GM18873 (cell line): ENCODE results near the gene PEAR1.

Experiments
- ATAC-seq: cut with Tn5 transposase; IDR thresholded peaks from one replicate; pipeline ENCODE4 v1.9.1; 2021; ENCODE audit warnings: mild to moderate bottlenecking, moderate library complexity, moderate number of reproducible peaks; ENCODE audit not compliant: unreplicated experiment, low FRiP score

Gene PEAR1

DNA sequence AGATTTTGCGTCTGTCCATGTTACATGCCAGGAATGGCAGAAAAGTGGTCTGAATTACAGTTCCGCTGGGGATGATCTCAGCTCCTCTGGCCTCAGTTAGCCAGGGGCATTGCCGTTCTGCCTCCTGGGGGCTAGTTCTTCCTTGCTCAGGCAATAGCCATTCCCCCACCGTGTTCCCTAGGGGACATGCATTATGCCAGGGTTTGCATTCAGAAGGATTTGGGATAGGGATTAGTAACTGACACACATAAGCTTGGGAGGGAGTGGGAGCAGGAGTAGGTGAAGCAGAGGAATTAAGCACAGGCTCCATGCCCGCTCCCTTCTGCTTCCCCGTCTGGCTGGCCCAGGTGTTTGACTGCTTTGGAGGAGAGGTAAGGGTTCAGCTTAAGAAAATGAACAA, 39.6 kb downstream of the PEAR1 start:
- no peak for ATAC-seq

- ATAC-seq: no peak
Measured at GRCh38 chr1:156935505-156936128, 42.1 kb downstream of the PEAR1 start.

GRCh38 chr1:156936191-156936590, 42.7 kb downstream of the PEAR1 start:
- ATAC-seq: no peak

- no peak for ATAC-seq
Measured at GRCh38 chr1:156936721-156937220, 43.3 kb downstream of the PEAR1 start.

GRCh38 chr1:156937883-156938282, 44.4 kb downstream of the PEAR1 start:
- ATAC-seq: no peak

DNA sequence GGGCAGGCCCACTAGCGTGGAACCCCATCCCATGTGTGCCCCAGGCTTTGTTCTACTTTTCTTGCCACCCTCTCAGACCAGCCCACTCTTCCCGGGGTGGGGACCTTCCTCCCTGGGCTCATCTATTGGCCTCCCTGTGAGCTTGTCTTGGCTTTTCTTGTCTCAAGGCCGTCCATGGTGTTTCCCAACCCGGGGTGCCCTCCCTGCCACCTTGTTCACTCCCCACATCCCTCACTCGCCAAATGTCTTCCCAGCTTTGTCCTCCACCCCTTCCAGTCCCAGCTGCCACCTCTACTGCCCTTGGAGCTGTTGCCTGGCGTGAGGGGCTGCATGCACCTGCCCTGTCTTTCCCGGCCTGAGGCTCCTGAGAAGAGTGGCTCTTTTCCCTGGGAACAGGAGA, 45.3 kb downstream of the PEAR1 start:
- no peak for ATAC-seq

DNA sequence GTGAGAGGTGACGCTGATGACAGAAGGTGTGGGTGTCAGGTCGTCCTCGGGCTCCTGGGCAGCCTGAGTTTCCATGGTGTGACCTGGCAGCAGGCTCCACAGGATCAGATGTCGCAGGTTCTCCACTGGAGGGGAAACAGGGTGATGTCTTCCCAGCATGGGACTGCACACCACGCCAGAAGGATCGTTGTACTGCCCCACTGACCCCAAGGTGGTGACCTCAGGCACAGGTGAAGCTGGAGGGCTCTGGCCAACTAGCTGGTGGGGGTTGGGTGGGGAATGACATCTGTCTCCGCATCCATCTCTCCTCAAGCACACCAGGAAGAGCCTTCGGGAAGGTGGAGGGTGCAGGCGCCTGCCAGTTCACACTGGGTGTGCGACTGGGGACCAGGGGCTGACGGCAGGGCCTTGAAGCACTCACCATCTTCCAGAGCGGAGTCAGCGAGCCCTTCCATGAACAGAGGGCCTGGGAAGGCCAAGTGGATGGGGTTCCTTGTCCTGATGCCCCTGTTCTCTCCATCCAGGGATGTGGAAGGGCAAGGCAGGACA, 46.3 kb downstream of the PEAR1 start:
- no peak for ATAC-seq

DNA sequence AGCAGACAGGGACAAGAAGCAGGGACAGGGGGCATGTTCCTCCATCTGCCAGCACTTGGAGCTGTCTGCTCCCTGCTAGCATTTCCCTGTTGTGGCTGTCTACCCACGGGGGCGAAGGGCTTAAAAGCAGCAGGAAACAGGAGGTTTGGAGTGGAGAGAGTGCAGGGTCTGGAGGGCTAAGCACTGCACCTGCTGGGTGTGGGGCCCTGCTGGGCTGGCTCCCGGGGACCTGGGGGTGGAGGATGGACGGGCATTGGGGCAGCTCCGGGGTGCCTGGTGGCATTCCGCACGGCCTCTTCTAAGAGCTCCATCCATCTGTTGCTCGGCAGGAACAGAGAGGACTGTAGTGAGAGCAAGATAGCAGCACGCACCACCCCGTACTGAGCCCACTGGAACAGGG, 48.2 kb downstream of the PEAR1 start:
- no peak for ATAC-seq

DNA sequence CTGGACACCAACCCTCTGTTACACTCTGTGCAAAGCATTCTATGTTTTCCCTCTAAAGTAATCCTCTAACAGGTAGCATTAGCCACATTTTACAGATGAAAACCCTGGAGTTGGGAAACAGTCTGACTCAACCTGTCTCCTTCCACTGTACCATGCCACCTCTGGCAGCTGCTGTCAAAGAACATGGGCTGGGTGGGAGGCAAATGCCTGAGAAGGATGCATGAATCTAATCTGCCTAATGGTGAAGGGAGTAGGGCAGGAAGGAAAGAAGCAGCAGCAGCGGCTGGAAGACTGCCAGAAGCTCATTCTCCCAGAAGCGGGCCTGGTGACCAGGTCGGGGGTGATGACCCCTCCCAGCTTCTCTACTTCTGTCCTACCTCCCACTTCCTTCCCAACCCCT, 48.7 kb downstream of the PEAR1 start:
- no peak for ATAC-seq

DNA sequence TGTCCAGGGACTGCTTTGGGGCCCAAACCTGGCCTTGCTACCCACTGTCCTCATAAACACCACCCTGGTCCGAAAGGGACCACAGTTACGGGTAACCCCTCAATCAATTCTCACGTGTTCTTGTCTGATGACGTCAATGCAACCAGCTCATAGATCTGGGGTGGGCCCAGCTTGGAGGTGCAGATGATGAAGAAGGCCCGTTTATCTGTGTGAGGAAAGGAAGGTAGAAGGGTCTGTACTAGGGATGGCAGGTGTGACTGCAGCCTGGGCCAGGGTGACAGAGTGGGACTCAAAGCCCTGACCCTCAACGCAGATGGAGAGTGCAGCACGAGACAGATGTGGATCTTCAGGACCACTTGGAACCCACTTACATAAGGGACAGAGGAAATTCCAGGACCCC, 49.1 kb downstream of the PEAR1 start:
- no peak for ATAC-seq

DNA sequence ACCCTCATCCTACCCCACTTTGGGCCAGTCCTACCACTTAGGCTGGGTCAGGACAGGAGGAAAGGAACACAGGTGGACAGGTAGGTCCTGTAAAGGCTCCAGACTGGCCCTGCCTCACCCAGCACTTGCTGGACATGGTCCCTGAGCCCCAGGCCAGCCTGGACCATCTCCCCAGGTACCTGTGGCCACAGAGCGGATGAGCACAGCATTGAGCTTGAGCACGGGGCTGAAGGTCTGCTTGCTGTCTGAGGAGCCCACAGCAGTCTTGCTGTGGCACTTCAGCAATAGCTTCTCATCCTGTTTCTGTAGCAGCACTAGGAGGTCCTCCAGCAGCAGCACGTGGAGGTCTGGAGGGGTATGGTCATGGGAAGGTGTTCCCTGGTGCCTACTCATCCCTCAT, 50.2 kb downstream of the PEAR1 start:
- ATAC-seq: no peak

GRCh38 chr1:156944268-156944667, 50.8 kb downstream of the PEAR1 start:
- ATAC-seq: no peak

GRCh38 chr1:156944848-156945247, 51.3 kb downstream of the PEAR1 start:
- no peak for ATAC-seq

DNA sequence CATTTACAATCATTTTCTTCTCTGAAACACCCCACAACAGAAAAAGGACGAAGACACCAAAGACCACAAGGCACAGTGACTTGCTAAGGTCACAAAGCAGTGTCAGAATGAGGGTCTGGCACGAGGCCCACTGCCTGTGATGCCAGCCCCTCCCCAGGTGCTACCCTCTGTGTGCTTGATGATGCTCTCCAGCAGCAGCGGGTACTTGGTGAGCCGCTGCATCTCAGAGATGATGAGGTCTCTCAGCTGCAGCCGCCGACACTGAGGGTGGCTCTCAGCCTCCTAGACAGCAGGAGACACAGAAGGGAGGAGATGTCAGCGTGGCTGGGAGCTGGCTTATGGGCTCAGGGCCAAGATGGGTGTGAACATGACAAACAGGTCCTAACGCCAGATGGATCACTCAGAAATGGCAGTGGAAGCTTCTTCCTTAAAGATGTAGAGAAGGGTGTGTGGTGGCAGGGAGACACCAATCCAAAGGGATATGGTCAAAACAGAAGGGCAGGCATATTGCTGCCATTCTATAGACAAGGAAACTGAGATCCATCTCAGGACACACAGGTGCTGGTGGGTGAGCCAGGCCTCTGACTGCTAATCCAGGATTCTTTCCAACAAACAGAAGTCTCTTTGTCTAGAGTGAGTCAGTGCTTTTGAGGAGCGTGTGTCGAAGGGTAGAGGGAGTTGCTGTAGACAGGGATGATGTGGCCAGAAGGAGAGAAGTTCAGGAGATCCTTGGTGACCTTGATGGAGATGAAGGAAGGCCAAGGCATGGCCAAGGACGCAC, 52.6 kb downstream of the PEAR1 start:
- ATAC-seq: no peak

GRCh38 chr1:156947127-156947526, 53.6 kb downstream of the PEAR1 start:
- no peak for ATAC-seq

DNA sequence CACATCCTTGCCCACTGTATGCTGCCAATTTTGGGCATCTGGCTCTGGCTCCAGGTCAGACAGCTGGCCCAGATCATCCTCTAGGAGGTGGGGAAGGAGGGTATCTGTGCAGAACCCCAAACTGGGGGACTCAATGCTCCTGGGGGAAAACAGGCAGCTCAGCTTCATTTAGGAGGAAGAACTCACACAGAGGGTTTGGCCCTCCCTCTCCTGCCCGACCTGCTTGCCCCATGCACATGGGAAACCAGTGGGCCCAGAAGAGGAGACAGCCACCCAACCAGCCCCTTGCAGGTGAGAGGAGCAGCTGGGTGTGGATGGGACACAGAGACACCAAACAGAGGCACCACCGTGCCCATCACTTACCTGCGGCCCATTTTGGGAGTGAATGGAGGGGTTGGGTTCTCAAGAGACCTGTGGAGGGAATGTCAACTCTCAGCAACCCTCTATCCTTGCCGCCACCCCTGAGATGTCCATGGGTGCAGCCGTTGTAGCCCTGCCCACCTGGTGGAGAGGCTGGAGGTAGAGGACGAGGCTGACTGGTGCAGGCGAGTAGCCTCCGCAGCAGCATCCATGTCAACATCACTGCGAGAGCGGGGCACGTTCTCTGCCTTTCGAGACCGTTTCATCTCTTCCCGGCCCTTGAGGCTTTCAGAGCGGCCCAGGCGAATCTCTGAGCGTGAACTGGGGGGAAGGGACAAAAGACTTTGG, 54.5 kb downstream of the PEAR1 start:
- no peak for ATAC-seq

- no peak for ATAC-seq
Measured at GRCh38 chr1:156948708-156949107, 55.2 kb downstream of the PEAR1 start.

DNA sequence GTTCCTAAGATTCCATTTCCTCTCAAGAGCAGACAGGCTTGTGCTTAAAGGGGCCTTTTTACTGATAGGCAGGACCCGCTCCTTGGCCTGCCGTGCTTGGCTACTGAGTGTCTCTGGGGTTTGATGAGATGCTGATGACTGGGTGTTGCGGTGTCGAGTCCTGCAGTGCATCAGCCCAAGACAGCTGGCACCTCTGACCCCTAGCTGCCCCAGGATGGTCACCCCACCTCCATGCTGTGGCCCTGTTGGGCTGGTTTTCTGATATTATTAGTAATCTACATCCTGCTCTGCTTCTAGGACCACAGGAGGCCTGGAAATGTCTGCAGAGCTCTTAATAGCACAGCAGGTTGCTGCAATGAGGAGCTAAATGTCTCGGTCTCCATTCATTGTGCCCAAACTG, 55.6 kb downstream of the PEAR1 start:
- no peak for ATAC-seq

DNA sequence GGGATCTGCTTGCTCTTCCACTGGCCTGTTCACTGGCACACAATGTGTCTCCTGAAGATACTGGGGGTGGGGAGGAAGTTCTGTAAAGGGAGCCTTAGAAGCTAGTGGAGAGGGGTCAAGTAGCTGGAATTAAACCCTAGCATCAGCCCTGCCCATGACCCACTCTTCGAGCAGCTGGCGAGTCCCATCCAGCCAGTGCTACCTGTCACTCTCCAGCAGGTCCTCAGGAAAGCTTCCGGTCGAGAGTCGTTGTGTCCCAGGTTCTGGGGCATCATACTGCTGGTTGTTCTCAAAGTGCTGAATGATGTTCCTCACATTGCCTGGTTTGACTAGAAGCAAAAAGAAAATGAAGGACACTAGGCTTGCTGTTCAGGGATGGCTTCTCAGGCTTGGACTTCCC, 57.9 kb downstream of the PEAR1 start:
- no peak for ATAC-seq

DNA sequence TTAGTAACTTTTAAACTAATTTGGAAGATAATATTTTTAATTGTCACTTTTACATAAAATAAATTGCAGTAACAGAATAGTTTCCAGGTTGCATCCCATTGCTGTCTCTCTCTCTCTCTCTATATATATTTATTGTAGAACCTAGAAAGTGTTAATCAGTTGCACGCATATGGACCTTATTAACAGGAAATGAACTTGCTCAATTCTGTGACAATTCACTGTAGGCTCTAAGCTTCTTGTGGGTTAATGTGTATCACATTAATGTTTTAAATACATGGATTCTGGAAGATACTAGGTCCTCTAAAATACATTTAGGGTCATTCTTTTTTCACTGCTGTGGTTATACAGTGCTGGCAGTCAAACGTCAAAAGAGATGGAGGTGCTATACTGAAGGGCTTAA, 60.1 kb downstream of the PEAR1 start:
- ATAC-seq: no peak

DNA sequence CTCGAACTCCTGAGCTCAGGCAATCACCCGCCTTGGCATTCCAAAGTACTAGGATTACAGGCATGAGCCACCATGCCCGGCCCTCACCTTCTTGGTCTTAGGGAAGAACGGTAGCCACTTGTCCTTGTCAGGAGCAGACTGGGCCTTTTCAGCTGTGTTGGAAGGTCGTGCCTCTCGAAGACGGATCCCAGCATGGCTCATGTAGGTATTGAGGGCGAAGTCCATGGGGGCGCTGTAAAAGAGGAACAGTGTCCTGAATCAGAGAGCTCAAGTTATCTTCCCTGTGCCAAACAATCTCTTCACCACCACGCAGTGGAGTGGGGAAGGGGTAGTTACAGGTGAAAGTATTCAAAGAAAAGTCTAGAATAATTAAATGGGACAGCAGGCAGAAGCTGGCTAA, 62.8 kb downstream of the PEAR1 start:
- no peak for ATAC-seq
